GM12865 (cell line): ENCODE results near the gene RND2.

Experiments
- DNase-seq: peaks from one replicate; pipeline ENCODE4 v3.0.0; 2010; ENCODE audit warnings: low read depth
- H3K4me3 ChIP-seq: 2 replicates; pipeline ENCODE4 v1.5.1; 2011; ENCODE audit warnings: mild to moderate bottlenecking, low read depth, low read length, control low read depth
- TF ChIP-seq, protein P1 (sequence below): IDR thresholded peaks from 2 replicates; pipeline ENCODE4 v1.5.1; 2011; ENCODE audit warnings: low read length, control low read depth, low read depth, inconsistent platforms; ENCODE audit not compliant: insufficient read depth; ENCODE audit errors: missing control alignments

The RND2 gene

DNA sequence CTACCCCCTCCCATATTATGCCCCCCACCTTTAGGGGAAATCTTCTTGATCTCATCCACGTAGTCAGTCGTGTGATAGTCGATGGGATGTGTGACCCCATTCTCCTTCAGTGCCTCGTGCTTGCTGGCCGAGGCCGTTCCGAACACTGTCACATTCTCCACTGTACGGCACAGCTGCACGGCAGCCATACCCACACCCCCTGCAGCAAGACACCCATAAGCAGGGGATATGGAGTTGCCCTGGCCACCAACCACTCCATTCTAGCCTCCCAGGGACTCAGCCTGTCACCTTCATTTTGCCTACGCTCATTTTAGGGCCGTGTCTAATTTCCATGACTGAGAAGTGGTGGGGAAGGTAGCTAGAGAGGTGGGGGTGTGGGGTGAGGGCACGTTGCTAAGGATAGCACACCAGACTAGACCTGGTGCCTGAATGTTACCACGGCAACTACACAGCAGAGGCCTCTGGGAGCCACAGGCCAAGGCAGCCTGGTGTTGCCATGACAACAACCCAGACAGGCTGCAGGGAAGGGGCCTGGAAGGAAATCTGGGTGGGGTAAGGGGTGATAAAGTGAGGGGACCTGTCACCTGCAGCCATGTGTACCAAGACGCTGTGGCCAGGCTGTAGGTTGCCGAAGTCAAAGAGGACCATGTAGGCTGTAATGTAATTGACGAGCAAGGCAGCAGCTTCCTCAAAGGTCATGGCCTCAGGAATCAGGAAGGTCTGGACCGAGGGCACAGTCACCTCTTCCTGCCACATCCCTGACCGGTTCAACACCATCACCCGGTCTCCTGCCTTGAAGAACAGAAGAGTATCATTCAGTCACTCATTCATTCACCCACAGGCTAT lies 6.8 kb upstream of the RND2 start:
- H3K4me3 ChIP-seq, result no peak overlapping the region
- TF ChIP-seq, protein P1, sequence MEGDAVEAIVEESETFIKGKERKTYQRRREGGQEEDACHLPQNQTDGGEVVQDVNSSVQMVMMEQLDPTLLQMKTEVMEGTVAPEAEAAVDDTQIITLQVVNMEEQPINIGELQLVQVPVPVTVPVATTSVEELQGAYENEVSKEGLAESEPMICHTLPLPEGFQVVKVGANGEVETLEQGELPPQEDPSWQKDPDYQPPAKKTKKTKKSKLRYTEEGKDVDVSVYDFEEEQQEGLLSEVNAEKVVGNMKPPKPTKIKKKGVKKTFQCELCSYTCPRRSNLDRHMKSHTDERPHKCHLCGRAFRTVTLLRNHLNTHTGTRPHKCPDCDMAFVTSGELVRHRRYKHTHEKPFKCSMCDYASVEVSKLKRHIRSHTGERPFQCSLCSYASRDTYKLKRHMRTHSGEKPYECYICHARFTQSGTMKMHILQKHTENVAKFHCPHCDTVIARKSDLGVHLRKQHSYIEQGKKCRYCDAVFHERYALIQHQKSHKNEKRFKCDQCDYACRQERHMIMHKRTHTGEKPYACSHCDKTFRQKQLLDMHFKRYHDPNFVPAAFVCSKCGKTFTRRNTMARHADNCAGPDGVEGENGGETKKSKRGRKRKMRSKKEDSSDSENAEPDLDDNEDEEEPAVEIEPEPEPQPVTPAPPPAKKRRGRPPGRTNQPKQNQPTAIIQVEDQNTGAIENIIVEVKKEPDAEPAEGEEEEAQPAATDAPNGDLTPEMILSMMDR, result no peak
- peak; percentile 56 for DNase-seq

DNA sequence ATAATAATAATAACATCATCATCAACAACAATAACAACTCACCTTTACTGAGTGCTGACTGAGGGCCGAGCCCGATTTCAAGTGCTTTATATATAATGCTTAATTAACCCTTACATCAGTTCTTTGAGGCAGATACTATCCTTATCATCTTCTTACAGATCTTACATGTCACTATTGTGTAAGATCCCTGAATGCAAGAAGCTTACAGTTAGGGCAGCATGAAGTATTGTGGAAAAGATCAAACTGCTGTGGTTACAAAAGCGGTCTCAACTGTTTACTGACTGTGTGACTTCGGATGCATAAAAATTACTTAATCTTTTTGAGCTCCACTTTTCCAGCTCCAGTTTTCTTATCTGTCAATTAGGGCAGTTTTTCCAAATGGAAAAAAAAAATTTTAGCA lies 6.1 kb upstream of the RND2 start:
- TF ChIP-seq, protein P1, result no peak
- no peak for DNase-seq
- no peak overlapping the region for H3K4me3 ChIP-seq

- H3K4me3 ChIP-seq, result no peak overlapping the region
- TF ChIP-seq, protein P1, result no peak
- DNase-seq, result no peak
Measured at GRCh38 chr17:43019418-43019817, 5.6 kb upstream of the RND2 start.

- TF ChIP-seq, protein P1, result no peak
- no peak overlapping the region for H3K4me3 ChIP-seq
Measured at GRCh38 chr17:43020030-43020621, 4.9 kb upstream of the RND2 start.

DNA sequence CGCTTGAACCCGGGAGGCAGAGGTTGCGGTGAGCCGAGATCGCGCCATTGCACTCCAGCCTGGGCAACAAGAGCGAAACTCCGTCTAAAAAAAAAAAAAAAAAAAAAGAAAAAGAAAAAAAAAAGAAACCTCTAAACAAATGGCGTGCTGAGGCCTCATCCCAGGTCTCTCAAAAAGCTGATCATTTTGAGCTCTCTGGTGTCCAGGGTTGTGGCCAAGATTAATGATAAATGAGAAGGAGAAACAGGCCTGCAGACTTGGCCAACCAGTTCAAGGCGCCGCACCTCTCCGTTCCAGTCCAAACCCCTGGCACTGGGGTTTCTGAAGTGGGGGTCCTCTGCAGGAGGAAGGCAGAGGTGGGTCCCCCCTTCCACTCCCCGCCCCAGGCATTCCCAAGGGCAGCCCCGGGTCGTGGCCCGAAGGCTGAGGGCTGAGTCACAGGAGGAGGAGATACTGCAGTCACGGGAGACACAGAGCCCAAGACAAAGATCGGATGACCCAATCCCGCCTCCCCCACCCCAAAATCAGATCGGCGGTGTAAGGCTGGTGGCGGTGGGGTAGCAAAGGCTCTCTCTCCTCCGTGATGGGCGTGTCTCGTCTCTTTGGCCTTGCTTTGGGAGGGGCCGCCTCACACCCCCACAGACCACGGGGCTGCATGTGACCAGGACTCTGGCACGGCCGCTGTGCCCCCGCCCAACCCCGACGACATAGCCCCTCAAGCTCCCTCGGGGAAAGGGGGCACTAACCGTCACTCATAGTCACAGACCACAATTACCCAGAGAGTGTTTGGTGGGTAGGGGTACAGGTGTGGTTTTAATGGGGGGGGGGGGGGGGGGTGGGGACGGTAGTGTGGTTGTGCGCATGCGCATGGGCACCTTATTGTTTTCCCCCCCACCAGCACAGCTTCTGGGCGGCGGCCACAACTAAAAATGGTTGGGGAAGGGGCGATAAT lies 4.0 kb upstream of the RND2 start:
- no peak for DNase-seq
- TF ChIP-seq, protein P1, result no peak
- peak overlapping the region; percentile 68 for H3K4me3 ChIP-seq

More at GRCh38 chr17:43020030-43020621, 4.9 kb upstream of the RND2 start:
- DNase-seq, result no peak

DNA sequence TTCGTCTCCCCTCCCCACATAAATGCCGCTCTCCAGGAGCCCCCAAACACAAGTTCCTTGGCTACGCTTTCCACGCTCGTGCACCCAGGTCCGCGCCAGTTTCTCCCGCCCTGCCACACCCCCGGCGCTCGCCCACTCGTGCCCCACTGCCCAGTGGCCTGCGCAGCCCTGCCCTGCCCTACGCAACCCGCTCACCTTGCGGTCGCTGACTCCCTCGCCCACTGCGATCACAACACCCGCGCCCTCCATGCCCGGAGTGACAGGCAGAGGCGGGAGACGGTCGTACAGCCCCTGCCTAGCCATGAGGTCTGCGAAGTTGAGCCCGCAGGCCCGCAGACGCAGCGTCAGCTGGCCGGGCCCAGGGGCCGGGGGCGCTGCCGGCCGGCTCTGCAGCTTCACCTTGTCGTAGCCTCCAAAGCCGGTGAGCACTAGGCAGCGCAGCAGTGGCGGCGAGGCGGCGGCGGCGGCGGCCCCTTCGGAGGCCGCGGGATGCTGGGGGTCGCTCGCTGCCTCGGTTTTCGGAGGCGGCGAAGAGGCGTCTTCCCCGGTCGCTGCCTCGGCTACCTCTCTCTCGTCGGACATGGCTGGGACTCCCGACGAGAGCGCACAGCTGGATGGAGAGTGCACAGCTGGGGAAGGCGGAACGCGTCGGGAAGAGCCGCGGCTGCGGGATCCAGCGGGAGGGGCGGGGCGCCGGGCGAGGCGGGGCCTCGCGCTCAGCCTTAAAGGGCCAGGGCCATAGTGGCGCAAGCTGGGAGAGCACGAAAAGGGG lies 3.1 kb upstream of the RND2 start, which contains the start of gene VAT1:
Gene VAT1 (minus strand): TSS at position 645 of the 772 bp plus-strand sequence. CDS start 63 bp downstream, at position 582.
- DNase-seq, result peak; percentile 61
- peak within 1 kb of the TSS; percentile 68 for H3K4me3 ChIP-seq
- TF ChIP-seq, protein P1, result no peak
